Type B pancreatic cell (in vitro differentiated cells): ENCODE results near the gene IYD. TPM values are rescaled to one million over a fixed set of nuclear protein-coding genes. Genes with fewer than 3 reads are reported as not detected.

Source experiments
- DNase-seq: peaks from one replicate; pipeline ENCODE4 v3.0.0; 2021; ENCODE audit warnings: mixed read lengths; ENCODE audit not compliant: unreplicated experiment; ENCODE audit errors: extremely low spot score
- H3K27ac Mint-ChIP-seq: 2 replicates; pipeline ENCODE4 v1.8.0; 2021; ENCODE audit warnings: mild to moderate bottlenecking, mixed read lengths
- H3K27me3 Mint-ChIP-seq: 2 replicates; pipeline ENCODE4 v1.8.0; 2021; ENCODE audit warnings: mixed read lengths
- H3K36me3 Mint-ChIP-seq: 2 replicates; pipeline ENCODE4 v1.8.0; 2021; ENCODE audit warnings: mixed read lengths
- H3K4me1 Mint-ChIP-seq: one replicate; pipeline ENCODE4 v1.8.0; 2021; ENCODE audit warnings: mixed read lengths; ENCODE audit not compliant: unreplicated experiment
- H3K4me3 Mint-ChIP-seq: 2 replicates; pipeline ENCODE4 v1.8.0; 2021; ENCODE audit warnings: mild to moderate bottlenecking, mixed read lengths
- H3K9me3 Mint-ChIP-seq: 2 replicates; pipeline ENCODE4 v1.8.0; 2021; ENCODE audit warnings: mixed read lengths
- CTCF ChIP-seq: fragments of 200-600 bp; sonication (generic); conservative IDR thresholded peaks from 2 replicates; pipeline ENCODE4 v1.5.0; 2021; ENCODE audit warnings: antibody characterized with exemption, mild to moderate bottlenecking
- total RNA-seq: library from RNA; stranded (reverse); gene quantifications from 2 replicates; pipeline ENCODE4 v1.2.1, GENCODE V29; 2021; ENCODE audit warnings: low replicate concordance

Gene IYD
- total RNA-seq, 1 donor from 2014 or later = 0.24 TPM

GRCh38 chr6:150352321-150353296, 16.2 kb upstream of the IYD start:
- no peak overlapping the region for H3K27ac Mint-ChIP-seq
- no peak overlapping the region for H3K4me3 Mint-ChIP-seq
- no peak for DNase-seq
- no peaks in the 10 kb centered on the region for H3K27me3 Mint-ChIP-seq
- no peaks in the 10 kb centered on the region for H3K36me3 Mint-ChIP-seq
- no peak for TF ChIP-seq CTCF
- peaks cover 10% of the 10 kb centered on the region for H3K4me1 Mint-ChIP-seq
- peaks cover 4% of the 10 kb centered on the region for H3K9me3 Mint-ChIP-seq

- no peak for DNase-seq
- H3K36me3 Mint-ChIP-seq = no peaks in the 10 kb centered on the region
- H3K27ac Mint-ChIP-seq = no peak overlapping the region
- H3K9me3 Mint-ChIP-seq = peaks cover 4% of the 10 kb centered on the region
- H3K4me1 Mint-ChIP-seq = peaks cover 10% of the 10 kb centered on the region
- no peak for TF ChIP-seq CTCF
- no peaks in the 10 kb centered on the region for H3K27me3 Mint-ChIP-seq
- H3K4me3 Mint-ChIP-seq = no peak overlapping the region
Measured at GRCh38 chr6:150353445-150353844, 15.4 kb upstream of the IYD start.

GRCh38 chr6:150354754-150355571, 13.8 kb upstream of the IYD start:
- Mint-ChIP-seq H3K36me3 (no peaks in the 10 kb centered on the region), H3K4me3 (no peak overlapping the region), H3K4me1 (peaks cover 10% of the 10 kb centered on the region), H3K27me3 (no peaks in the 10 kb centered on the region), H3K27ac (no peak overlapping the region), H3K9me3 (peaks cover 4% of the 10 kb centered on the region)
- DNase-seq = no peak
- TF ChIP-seq CTCF = no peak

DNA sequence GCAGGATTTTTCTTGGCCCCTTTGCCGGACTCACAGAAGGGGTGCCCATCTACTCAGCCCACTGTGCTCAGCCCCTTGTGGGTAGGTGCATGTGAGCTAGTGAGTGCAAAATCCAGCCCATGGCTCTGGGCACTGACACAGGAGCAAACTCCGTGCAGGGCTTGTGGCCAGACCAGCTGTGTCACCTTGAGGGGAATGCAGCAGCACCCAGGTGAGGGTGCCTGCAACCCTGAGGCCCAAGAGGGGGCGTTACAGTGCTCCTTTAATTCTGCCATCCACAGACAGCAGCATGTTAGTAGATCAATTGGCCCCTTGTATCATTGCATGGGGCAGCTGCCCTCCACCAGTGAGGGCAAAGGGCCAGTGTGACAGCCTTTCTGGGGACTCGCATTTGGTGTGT, 12.9 kb upstream of the IYD start:
- no peak overlapping the region for H3K4me3 Mint-ChIP-seq
- no peak overlapping the region for H3K27ac Mint-ChIP-seq
- H3K36me3 Mint-ChIP-seq = no peaks in the 10 kb centered on the region
- TF ChIP-seq CTCF = no peak
- no peaks in the 10 kb centered on the region for H3K27me3 Mint-ChIP-seq
- DNase-seq = no peak
- peaks cover 10% of the 10 kb centered on the region for H3K4me1 Mint-ChIP-seq
- peaks cover 4% of the 10 kb centered on the region for H3K9me3 Mint-ChIP-seq

DNA sequence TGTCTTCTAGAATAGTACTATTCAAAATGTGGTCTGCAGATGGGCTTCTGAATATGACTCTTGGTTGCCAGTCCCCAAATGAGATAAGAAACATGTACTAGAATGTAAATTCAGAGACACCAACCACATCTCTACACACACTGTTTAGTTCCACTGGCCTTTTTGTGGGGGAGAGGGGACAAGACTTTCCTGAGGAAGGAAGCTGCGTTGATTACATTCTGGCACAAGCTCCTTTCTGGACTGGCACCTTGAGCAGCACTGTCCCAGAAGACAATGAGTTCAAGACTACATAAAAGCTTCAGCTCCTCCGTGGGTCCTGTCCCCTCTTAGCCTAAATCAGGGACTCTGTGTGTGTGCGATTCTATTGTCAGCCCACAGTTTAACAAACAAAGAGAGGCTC, 6.9 kb upstream of the IYD start:
- DNase-seq = no peak
- H3K4me3 Mint-ChIP-seq = no peak overlapping the region
- no peak overlapping the region for H3K27ac Mint-ChIP-seq
- no peaks in the 10 kb centered on the region for H3K36me3 Mint-ChIP-seq
- no peak for TF ChIP-seq CTCF
- H3K9me3 Mint-ChIP-seq = no peaks in the 10 kb centered on the region
- H3K27me3 Mint-ChIP-seq = no peaks in the 10 kb centered on the region
- peaks cover 6% of the 10 kb centered on the region for H3K4me1 Mint-ChIP-seq
